Epithelial cell of prostate (primary cell): Measurements from ENCODE around the gene IREB2.
A peak's percentile ranks its signal among the peaks of the same experiment; 100 is the strongest.
"Not testable (repeated sequence)": the region's sequence is repeated elsewhere in the genome, so short reads cannot be mapped to it uniquely, and the experiment has no call there.

Source experiments
- DNase-seq: peaks from one replicate; pipeline ENCODE4 v3.0.0-alpha.2; 2011; ENCODE audit warnings: low read depth, low spot score
- H3K27ac ChIP-seq: fragments of 450-650 bp; 2 replicates; pipeline ENCODE4 v1.5.1; 2017; ENCODE audit warnings: mild to moderate bottlenecking

IREB2 gene

DNA sequence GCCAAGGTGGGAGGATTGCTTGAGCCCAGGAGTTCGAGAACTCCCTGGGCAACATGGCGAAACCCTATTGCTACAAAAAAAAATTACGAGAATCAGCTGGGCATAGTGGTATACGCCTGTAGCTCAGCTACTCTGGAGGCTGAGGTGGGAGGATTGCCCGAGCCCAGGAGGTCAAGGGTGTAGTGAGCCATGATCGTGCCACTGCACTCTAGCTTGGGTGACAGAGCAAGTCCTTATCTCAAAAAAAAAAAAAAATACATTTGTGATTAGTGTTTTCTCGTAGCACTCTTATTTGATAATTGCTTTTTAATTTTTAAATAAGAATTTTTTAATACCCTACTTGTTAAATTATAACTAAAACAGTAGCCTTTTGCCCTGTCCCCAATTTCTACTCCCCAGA is 18.4 kb downstream of the IREB2 start:
- DNase-seq: no peak
- no peak overlapping the region for H3K27ac ChIP-seq

DNA sequence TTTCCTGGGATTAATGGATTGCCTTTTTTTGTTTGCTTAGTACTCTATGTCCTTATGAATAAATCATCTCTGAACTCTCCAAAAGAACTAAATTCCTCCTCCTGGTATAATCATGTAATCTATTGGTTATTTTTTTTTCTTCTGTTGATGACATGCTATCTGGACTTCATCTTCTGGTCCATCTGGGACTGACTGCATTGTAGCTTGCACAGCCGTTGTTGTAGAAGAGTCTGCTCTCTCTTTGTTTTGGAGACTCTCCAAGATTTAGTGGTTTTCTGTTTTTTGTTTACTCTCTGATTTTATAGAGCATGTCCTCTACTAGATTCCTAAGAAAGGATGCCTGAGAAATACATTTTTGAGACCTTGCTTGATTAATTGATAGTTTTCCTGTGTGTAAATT is 19.1 kb downstream of the IREB2 start:
- peak; percentile 10 for DNase-seq
- no peak overlapping the region for H3K27ac ChIP-seq

DNA sequence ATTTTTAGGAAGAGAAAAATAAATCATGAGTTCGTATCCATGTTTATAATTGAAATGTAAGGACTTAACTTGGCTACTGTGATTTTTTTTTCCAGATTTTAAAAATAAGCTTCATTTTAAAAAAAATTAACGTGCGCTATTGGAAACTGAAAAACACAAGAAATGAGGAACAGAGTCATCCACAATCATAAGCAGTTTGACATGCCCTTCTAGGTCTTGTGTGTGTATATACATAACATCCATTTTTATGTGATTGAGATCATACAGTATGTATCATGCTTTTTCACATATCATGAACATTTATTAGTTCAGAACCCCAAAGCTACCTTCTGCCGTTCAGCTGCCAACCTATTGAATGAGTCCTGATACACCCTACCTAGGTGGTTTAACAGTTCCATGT is 22.7 kb downstream of the IREB2 start:
- no peak for DNase-seq
- H3K27ac ChIP-seq: no peak overlapping the region

DNA sequence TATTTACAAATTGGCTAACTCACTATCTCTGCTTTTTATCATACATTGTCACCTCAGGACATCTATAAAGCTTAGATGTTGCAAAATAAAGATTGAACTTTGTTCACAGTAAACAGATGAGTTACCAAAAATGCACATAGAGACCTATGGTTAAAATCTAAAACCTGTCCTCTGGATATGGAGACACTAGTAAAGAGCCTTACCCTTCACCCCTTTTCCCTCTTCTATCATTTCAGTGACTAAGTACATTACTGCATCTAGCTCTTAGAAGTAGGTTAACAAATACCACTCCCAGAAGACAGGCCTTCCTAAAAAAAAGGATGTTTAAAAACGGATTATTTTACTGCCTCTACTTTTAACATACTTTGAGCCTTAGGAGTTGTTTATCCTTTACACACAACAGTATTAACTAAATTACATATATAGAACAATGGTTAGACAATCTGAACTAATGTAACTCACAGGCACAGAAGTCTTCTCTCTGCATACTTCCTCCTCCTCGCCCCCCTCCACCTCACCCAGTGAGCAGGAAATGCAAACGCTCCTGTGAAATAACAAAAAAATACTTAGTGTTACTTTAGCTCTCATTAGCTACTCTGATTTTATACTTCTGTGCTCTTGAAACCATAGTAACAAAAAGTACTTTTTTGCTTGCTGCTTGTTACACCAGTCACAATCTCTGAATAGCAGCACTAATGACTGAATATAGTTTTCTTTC is 23.3 kb downstream of the IREB2 start:
- DNase-seq: no peak
- no peak overlapping the region for H3K27ac ChIP-seq

DNA sequence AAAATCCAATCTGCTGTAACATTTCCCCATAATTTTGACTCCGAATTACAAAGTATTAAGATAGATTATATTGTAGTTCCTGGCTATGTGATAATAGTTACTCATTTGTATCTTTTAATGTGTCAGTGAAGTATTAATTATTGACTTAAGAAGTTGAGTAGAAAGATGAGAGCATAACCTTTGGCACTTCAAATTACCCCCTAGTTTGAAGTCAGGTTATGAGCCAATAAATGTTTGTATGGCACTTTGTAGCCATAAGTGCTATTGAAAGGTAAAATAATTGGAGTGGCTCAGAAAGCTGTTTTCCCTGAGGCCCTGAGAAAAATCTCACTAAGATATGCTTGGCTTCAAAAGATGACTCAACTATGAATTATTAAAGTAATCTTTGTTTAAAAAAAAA is 31.0 kb downstream of the IREB2 start:
- DNase-seq: no peak
- H3K27ac ChIP-seq: no peak overlapping the region

DNA sequence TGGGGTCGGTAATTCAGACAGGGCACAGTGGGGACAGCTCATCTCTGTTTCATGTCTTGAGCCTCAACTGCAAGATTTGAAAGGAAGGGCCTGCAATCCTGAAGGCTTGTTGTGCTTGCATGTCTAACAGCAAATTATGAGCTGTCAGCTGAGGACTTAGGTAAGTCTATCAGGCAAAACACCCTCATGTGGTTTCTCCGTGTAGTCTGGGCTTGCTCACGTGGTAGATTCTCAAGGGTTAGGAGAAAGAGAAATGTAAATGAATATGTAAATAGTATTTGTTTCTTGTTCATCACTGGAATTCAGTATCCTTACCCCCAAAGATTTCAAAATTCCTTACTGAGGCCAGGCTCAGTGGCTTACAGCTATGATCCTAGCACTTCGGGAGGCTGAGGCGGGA is 39.3 kb downstream of the IREB2 start:
- DNase-seq: no peak
- H3K27ac ChIP-seq: no peak overlapping the region

GRCh38 chr15:78479650-78480049 is 41.6 kb downstream of the IREB2 start:
- H3K27ac ChIP-seq: no peak overlapping the region
- no peak for DNase-seq

DNA sequence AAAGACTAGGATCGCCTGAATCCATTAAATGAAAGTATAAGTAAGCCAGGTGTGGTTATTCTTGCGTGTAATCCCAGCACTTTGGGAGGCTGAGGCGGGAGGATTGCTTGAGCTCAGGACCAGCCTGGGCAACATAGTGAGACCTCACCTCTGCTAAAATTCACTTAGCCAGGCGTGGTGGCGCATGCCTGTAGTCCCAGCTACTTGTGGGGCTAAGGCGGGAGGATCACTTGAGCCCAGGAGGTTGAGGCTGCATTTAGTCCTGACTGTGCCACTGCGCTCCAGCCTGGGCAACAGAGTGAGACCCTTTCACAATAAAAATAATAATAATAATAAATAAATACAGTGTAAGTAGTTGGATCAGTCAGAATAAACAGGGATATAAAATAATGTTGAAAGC is 43.9 kb downstream of the IREB2 start:
- no peak for DNase-seq
- H3K27ac ChIP-seq: no peak overlapping the region

GRCh38 chr15:78492872-78493271 is 54.9 kb downstream of the IREB2 start:
- peak; percentile 14 for DNase-seq
- H3K27ac ChIP-seq: no peak overlapping the region

DNA sequence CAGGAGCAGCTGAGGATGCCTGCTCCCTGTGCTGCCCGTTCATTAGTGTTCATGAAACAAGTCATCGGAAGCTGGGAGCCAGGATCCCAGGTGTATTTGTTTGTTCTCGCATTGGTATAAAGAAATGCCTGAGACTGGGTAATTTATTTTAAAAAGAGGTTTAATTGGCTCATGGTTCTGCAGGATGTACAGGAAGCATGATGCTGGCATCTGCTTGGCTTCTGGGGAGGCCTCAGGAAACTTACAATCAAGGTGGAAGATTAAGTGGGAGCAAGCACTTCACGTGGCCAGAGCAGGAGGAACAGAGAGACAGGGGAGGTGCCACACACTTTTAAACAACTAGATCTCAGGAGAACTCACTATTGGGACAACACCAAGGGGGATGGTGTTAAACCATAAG is 63.8 kb downstream of the IREB2 start:
- DNase-seq: no peak
- no peak overlapping the region for H3K27ac ChIP-seq

DNA sequence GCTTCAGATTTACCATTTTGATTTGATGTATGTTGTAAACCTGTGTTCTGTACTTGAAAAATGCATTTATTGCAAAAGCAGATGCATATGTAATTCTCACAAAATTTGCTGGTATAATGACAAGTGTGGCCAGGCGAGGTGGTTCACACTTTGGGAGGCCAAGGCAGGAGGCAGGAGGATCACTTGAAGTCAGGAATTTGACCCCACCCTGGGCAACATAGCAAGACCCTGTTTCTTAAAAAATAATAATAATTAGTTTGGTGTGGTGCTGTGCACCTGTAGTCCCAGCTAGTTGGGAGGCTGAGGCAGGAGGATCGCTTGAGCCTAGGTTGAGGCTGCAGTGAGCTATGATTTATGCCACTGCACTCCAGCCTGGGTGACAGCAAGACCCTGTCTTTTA is 64.6 kb downstream of the IREB2 start:
- no peak for DNase-seq
- no peak overlapping the region for H3K27ac ChIP-seq

DNA sequence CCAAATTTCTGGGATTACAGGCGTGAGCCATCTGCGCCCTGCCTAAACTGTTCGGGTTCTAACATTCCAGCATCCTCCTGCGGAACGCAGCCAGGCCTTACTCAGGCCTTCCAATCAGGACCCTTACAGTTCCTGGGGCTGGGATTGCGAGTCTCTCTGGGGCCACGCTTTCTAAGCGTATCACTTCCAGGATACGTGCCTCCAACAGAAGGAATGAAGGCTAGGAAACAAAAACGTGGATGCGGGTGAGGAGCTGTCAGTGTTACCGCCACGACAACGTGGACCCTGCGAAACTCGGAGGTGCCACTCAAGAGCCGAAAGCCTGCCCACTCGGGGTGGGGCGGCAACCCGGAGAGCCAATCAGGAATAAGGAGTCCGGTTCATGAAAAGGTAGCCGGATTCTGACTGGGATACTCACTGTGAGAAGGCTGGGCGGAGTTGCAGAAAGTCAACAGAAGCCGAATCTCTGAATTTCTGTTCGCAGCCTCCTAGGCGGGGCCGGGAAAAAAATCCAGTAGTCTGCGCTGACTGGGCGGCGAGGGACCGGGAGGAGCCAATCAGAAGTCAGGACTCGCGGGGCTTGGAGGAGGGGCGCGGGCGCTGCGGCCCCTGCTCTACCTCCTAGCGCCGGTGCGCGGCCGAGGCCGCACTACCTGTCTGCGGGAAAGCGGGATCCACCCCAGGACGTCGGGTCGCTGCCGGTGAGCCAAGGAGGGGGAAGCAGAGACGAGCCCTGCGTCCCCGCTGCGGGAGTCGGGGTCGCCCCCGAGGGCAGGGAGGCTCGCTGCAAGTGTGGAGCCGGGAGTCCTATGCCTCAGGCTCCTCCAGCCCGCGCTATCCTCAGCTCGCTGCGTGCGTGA is 69.2 kb downstream of the IREB2 start, which contains the start of gene HYKK:
Gene HYKK (plus strand): TSS at position 607 of the 860 bp plus-strand sequence. CDS start 5,512 bp downstream, outside the sequence.
- DNase-seq: peak; percentile 88
- H3K27ac ChIP-seq: peak within 1 kb of the TSS; percentile 16

GRCh38 chr15:78507831-78508160 is 69.8 kb downstream of the IREB2 start:
- no peak for DNase-seq
- no peak overlapping the region for H3K27ac ChIP-seq

DNA sequence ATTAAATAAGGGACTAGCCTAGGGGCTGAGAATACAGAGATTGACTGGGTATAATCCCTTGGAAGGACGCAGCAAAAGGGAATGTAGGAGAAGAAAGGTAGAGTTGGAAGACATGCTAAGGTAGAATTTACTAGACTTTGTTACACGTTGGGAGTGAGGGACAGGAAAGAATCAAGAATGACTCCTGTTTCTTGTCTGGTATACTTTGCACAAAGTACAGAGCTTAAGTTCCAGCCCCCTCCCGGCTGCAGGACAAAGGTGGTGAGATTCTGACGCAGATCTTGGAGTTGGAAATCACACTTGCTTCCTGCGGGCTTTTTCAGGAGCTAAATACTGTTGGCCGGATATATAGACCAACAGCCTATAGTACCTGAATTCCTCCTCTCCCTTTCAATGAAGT is 70.3 kb downstream of the IREB2 start:
- no peak for DNase-seq
- H3K27ac ChIP-seq: no peak overlapping the region

DNA sequence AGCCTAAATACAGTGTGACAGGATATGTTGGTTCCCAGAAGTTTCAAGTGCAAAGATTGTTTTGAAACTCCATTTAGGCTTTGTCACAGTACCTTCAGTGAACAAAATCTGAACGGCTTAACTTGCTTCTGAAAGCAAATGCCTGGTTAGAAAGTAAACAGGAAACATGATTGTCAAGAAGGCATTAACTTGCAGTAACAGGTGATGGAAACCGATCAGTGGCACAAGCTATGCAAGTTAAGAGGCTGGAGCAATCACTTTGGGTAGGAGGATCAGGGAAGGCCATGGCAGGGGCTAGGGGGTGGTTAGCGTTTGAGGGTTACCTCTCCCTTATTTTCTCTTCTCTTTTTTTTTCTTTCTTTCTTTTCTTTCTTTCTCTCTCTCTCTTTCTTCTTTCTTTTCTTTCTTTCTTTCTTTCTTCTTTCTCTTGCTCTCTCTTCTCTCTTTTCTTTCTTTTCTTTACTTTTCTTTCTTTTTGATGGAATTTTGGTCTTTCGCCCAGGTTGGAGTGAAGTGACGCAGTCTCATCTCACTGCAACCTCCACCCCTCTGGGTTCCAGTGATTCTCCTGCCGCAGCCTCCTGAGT is 71.8 kb downstream of the IREB2 start:
- DNase-seq: no peak

DNA sequence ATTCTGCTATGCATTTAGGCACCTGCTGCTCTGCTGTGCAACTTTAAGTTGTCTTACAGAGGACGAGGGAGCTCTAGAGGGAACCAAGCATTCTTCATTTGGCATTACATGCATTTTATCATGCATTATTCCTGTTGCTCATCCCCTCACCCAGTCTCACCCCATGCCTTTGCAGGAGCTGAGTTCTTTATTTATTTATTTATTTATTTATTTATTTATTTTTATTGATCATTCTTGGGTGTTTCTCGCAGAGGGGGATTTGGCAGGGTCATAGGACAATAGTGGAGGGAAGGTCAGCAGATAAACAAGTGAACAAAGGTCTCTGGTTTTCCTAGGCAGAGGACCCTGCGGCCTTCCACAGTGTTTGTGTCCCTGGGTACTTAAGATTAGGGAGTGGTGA is 82.0 kb downstream of the IREB2 start:
- DNase-seq, H3K27ac ChIP-seq: not testable (repeated sequence)

More for the DNA sequence above, 71.8 kb downstream of the IREB2 start:
- no peak overlapping the region for H3K27ac ChIP-seq

GRCh38 chr15:78524230-78524629 is 86.2 kb downstream of the IREB2 start:
- H3K27ac ChIP-seq: no peak overlapping the region
- DNase-seq: no peak

DNA sequence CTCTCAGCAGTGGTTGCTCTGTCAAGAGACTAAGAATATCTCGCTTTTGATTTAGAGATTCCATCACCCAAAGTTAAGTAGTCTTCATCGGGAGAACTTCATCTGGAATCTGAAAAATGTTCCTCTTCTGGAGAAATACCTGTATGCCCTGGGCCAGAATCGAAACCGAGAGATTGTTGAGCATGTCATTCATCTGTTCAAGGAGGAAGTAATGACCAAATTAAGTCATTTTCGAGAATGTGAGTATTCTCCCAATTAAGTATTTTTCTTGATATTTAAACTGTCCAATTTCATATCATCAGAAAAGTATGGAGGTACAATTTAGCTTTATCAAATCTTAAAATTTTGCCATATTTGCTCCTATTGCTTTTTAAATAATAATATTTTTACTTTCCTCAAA is 89.3 kb downstream of the IREB2 start:
- DNase-seq: no peak
- H3K27ac ChIP-seq: no peak overlapping the region

DNA sequence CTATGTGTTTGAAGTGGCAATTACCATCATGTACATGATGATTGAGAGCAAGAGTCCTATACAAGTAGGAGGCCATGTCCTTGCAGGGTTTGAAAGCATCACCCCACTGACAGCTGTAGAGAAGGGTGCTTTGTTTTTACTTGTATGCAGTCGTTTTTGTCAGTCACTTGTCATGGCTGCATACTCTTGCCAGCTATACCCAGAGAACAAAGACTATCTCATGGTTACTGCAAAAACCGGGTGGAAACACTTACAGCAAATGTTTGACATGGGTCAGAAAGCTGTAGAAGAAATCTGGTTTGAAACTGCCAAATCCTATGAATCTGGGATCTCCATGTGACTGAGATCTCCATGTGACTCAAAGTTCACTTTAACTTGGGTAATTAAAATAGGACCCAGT is 95.3 kb downstream of the IREB2 start:
- no peak for DNase-seq
- H3K27ac ChIP-seq: no peak overlapping the region

- H3K27ac ChIP-seq: no peak overlapping the region
- no peak for DNase-seq
These were observed 98.1 kb downstream of the IREB2 start for GRCh38 chr15:78536134-78536533.

DNA sequence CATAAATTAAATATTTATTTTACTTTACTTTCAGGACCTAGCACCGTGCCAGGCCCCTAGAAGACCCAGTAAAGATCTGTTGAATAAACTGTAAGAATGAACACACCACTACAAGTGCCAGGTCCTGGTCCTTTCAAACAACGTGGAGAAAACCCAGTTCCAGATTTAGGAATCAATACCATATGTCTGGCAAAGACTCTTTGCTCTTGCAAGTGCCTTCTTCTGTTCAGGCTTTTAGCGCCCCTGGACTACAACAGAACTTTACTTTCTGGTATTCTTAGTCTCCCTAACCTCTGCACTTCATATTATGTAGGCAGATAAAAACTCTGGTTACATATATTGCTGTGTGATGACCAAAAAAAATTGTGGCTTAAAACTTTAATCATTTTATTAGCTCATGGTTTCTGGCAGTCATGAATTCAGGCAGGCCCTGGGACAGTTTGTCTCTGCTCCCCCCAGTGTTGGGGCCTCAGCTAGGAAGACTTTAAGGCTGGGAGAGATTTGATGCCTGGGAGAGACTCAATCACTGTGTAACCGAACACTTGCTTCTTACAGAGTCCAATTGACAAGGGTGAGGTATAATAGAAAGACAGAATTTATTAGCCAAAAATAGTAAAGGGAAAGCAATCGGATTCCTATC is 99.4 kb downstream of the IREB2 start:
- no peak overlapping the region for H3K27ac ChIP-seq

More for the DNA sequence above, 99.4 kb downstream of the IREB2 start:
- no peak for DNase-seq
